GM19025 (cell line): ENCODE data around the gene TNPO1.
"Not testable (repeated sequence)": the region's sequence is repeated elsewhere in the genome, so short reads cannot be mapped to it uniquely, and the experiment has no call there.

Source experiments
- ATAC-seq: cut with Tn5 transposase; IDR thresholded peaks from one replicate; pipeline ENCODE4 v1.9.1; 2021; ENCODE audit warnings: mild to moderate bottlenecking, low read depth, moderate library complexity; ENCODE audit not compliant: unreplicated experiment

TNPO1 gene

GRCh38 chr5:72816284-72817075, at the start of gene TNPO1:
TSS of gene TNPO1 (plus strand) at chr5:72816661. CDS start at chr5:72816738, 77 bp downstream.
- peak; percentile 88 for ATAC-seq

GRCh38 chr5:72767289-72768010, 49.0 kb upstream of the TNPO1 start:
- ATAC-seq = no peak

GRCh38 chr5:72770266-72770665, 46.2 kb upstream of the TNPO1 start:
- ATAC-seq = no peak

GRCh38 chr5:72776684-72777083, 39.8 kb upstream of the TNPO1 start:
- no peak for ATAC-seq

GRCh38 chr5:72779520-72779919, 36.9 kb upstream of the TNPO1 start:
- ATAC-seq = no peak

- no peak for ATAC-seq
Measured at GRCh38 chr5:72783354-72783753, 33.1 kb upstream of the TNPO1 start.

GRCh38 chr5:72784129-72784528, 32.3 kb upstream of the TNPO1 start:
- no peak for ATAC-seq

- ATAC-seq = no peak
Measured at GRCh38 chr5:72785801-72786200, 30.7 kb upstream of the TNPO1 start.

- ATAC-seq = no peak
Measured at GRCh38 chr5:72786676-72787075, 29.8 kb upstream of the TNPO1 start.

GRCh38 chr5:72788866-72789505, 27.5 kb upstream of the TNPO1 start:
- no peak for ATAC-seq

GRCh38 chr5:72790186-72790585, 26.3 kb upstream of the TNPO1 start:
- no peak for ATAC-seq

GRCh38 chr5:72792662-72793061, 23.8 kb upstream of the TNPO1 start:
- not testable (repeated sequence) for ATAC-seq

- no peak for ATAC-seq
Measured at GRCh38 chr5:72796001-72796400, 20.5 kb upstream of the TNPO1 start.

- ATAC-seq = no peak
Measured at GRCh38 chr5:72799721-72800120, 16.7 kb upstream of the TNPO1 start.

GRCh38 chr5:72808637-72809036, 7.8 kb upstream of the TNPO1 start:
- ATAC-seq = not testable (repeated sequence)

GRCh38 chr5:72811849-72812248, 4.6 kb upstream of the TNPO1 start:
- ATAC-seq = no peak

- no peak for ATAC-seq
Measured at GRCh38 chr5:72812488-72812887, 4.0 kb upstream of the TNPO1 start.

- no peak for ATAC-seq
Measured at GRCh38 chr5:72814104-72814503, 2.4 kb upstream of the TNPO1 start.

- ATAC-seq = no peak
Measured at GRCh38 chr5:72814864-72815263, 1.6 kb upstream of the TNPO1 start.

GRCh38 chr5:72815580-72816283, 729 bp upstream of the TNPO1 start:
- ATAC-seq = no peak

- ATAC-seq = peak; percentile 22
Measured at GRCh38 chr5:72817076-72817481, 618 bp downstream of the TNPO1 start.
